ENCODE measurements around the gene TTC23.

TTC23 gene

DNA sequence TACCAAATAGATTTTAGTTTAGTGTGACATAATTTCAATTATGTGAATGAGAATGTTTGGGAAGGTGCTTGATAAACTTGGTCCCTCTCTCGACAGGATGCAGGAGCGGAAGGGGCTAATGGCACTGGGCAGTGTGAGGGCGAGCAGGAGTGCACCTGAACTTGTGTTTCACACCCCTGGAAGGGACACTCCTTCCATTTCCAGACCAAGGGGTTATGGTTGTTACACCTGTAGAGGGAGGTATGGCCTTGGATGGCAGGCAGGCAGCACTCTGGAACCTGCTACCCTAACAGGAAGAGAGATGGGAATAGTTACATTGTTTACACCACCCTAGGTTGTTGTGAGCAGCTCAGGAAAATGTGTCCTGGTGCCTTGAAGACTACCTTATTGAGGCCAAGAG is 122.5 kb downstream of the TTC23 start:
- Histone ChIP-seq H3K23ac (ENCODE audit: low read length in 2 of 2) (no peak overlapping the region), H4K91ac (ENCODE audit: low read length) (no peak overlapping the region), H3K27ac (ENCODE audit: low read length, poor library complexity, severe bottlenecking) (no peak overlapping the region), H4K8ac (ENCODE audit: low read length) (no peak overlapping the region), H3K18ac (ENCODE audit: low read depth in 1 of 2, low read length in 2 of 2) (no peak overlapping the region), H3K4me3 (ENCODE audit: insufficient read depth in 1 of 2, low read depth in 1 of 2, low read length in 2 of 2) (no peak overlapping the region), H3K4me2 (ENCODE audit: low read length, poor library complexity, severe bottlenecking) (no peak overlapping the region), H3K9me3 (ENCODE audit: control insufficient read depth, low read length) (no peaks in the 10 kb centered on the region), H2BK5ac (ENCODE audit: low read depth, low read length, poor library complexity, severe bottlenecking) (peak overlapping the region; percentile 37), H3K9ac (ENCODE audit: low read length) (no peak overlapping the region), H3K27me3 (ENCODE audit: control insufficient read depth in 1 of 2, insufficient read depth in 1 of 2, low read length in 2 of 2) (no peaks in the 10 kb centered on the region), H2AK5ac (ENCODE audit: low read length, severe bottlenecking) (peak overlapping the region; percentile 74), H2BK15ac (ENCODE audit: low read depth, poor library complexity, severe bottlenecking) (no peak overlapping the region), H3K4ac (ENCODE audit: low read depth in 1 of 2, low read length in 2 of 2) (no peak overlapping the region), H3K4me1 (ENCODE audit: control insufficient read depth, insufficient read depth, low read depth, low read length) (peaks cover 41% of the 10 kb centered on the region), H2AFZ (ENCODE audit: low read depth, low read length) (no peak overlapping the region), H3K36me3 (ENCODE audit: control insufficient read depth in 1 of 2, insufficient read depth in 2 of 2, low read depth in 1 of 2, low read length in 2 of 2) (peaks cover 24 to 26% of the 10 kb centered on the region in 2 experiments), H2BK120ac (ENCODE audit: low read depth, low read length) (no peak overlapping the region), H3K14ac (ENCODE audit: low read length in 2 of 2) (peak overlapping the region in 1 of 2 experiments; percentile 35), H3K79me1 (replicated peaks; ENCODE audit: low read length, poor library complexity, severe bottlenecking) (peaks cover 3% of the 10 kb centered on the region), H2BK12ac (ENCODE audit: low read length in 2 of 2) (peak overlapping the region in 1 of 2 experiments; percentile 88)
- DNase-seq: no peak
- 94% methylated on average over 3 of the region's 3 CpGs for WGBS

DNA sequence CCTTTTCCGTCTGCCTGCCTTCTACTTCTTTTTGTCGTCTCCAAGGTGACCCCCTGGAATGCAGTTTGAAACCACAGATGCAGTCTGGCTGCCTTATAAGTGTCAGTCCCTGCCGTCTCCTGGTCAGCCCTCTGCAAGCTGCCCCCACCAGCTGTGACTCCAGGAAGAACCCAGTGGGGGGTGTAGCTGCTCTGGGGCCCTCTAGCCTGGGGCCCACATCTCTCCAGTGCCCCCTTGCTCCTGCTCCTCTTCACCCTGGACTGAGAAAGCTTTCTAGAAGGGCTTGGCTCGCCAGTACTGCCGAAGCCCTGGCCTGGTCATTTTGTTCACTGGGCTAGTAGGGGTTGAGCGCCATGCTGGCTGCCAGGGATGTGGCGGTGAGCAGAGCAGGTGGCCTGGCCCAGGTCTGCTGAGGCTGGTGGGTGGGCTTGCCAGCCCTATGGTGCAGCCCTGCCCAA is 123.2 kb downstream of the TTC23 start:
- H3K4me3 ChIP-seq (ENCODE audit: insufficient read depth in 1 of 2, low read depth in 1 of 2, low read length in 2 of 2): no peak overlapping the region
- peak overlapping the region; percentile 86 for H2AK5ac ChIP-seq (ENCODE audit: low read length, severe bottlenecking)
- no peak overlapping the region for H2AFZ ChIP-seq (ENCODE audit: low read depth, low read length)
- H4K8ac ChIP-seq (ENCODE audit: low read length): peak overlapping the region; percentile 32
- 83% methylated on average over 7 of the region's 7 CpGs for WGBS
- H3K36me3 ChIP-seq (ENCODE audit: control insufficient read depth in 1 of 2, insufficient read depth in 2 of 2, low read depth in 1 of 2, low read length in 2 of 2): peaks cover 17 to 22% of the 10 kb centered on the region in 2 experiments
- H3K18ac ChIP-seq (ENCODE audit: low read depth in 1 of 2, low read length in 2 of 2): peak overlapping the region; percentile 47 to 81
- peak overlapping the region; percentile 71 to 86 for H2BK12ac ChIP-seq (ENCODE audit: low read length in 2 of 2)
- peak overlapping the region; percentile 70 for H4K91ac ChIP-seq (ENCODE audit: low read length)
- H2BK120ac ChIP-seq (ENCODE audit: low read depth, low read length): no peak overlapping the region
- peak overlapping the region in 1 of 2 experiments; percentile 87 for H3K14ac ChIP-seq (ENCODE audit: low read length in 2 of 2)
- no peaks in the 10 kb centered on the region for H3K9me3 ChIP-seq (ENCODE audit: control insufficient read depth, low read length)
- peak overlapping the region; percentile 48 for H2BK15ac ChIP-seq (ENCODE audit: low read depth, poor library complexity, severe bottlenecking)
- no peak overlapping the region for H3K9ac ChIP-seq (ENCODE audit: low read length)
- no peak overlapping the region for H2BK5ac ChIP-seq (ENCODE audit: low read depth, low read length, poor library complexity, severe bottlenecking)
- no peak overlapping the region for H3K4me2 ChIP-seq (ENCODE audit: low read length, poor library complexity, severe bottlenecking)
- H3K79me1 ChIP-seq (replicated peaks; ENCODE audit: low read length, poor library complexity, severe bottlenecking): peaks cover 3% of the 10 kb centered on the region
- peak overlapping the region; percentile 35 to 62 for H3K4ac ChIP-seq (ENCODE audit: low read depth in 1 of 2, low read length in 2 of 2)
- no peak overlapping the region for H3K27ac ChIP-seq (ENCODE audit: low read length, poor library complexity, severe bottlenecking)
- no peaks in the 10 kb centered on the region for H3K27me3 ChIP-seq (ENCODE audit: control insufficient read depth in 1 of 2, insufficient read depth in 1 of 2, low read length in 2 of 2)
- H3K4me1 ChIP-seq (ENCODE audit: control insufficient read depth, insufficient read depth, low read depth, low read length): peaks cover 43% of the 10 kb centered on the region
- no peak for DNase-seq
- H3K23ac ChIP-seq (ENCODE audit: low read length in 2 of 2): peak overlapping the region in 1 of 2 experiments; percentile 93

DNA sequence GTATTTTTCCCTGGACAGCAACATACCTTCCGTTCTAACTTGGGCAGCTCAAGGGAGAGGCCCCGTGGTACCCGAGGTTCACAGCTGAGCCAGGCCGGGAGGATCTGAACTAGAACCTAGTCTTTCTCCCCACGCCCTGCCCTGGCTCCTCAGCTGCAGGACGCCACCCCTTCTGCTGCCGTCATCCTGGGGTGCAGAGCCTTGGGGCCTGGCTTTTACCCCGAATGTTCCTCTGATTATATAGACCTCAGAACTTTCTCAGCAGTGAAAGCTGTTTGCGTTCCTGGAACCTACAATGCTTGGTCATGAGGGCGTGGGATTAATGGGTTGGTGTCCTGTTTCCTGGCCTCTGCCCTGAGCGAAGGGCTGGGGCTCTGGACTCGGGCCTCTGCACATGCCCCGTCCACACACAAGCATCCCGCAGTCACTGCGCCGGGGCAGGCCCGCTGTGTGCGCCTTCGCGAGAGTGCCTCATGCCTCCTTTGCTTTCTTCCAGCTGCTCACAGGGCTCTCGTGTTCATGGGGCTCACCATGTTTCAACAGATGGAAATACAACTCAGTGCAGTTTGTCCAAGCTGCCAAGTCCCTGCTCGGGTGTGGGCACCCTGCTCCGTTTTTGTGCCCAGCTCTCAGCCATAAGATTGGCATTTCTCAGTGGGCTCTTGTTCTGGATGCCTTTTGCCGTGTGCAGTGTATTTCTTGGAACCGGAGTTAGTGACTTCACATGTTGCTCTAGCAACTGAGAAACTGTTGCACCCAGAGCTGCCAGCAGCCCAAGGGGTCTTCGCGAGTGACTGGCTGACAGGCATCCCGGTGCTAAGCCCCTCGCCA is 124.1 kb downstream of the TTC23 start:
- H2AK5ac ChIP-seq (ENCODE audit: low read length, severe bottlenecking): peak overlapping the region; percentile 51
- H2BK12ac ChIP-seq (ENCODE audit: low read length in 2 of 2): peak overlapping the region; percentile 43 to 99
- peaks cover 10 to 18% of the 10 kb centered on the region in 2 experiments for H3K36me3 ChIP-seq (ENCODE audit: control insufficient read depth in 1 of 2, insufficient read depth in 2 of 2, low read depth in 1 of 2, low read length in 2 of 2)
- no peak overlapping the region for H3K4me3 ChIP-seq (ENCODE audit: insufficient read depth in 1 of 2, low read depth in 1 of 2, low read length in 2 of 2)
- H3K9ac ChIP-seq (ENCODE audit: low read length): no peak overlapping the region
- WGBS: 93% methylated on average over 29 of the region's 29 CpGs
- no peak overlapping the region for H3K4me2 ChIP-seq (ENCODE audit: low read length, poor library complexity, severe bottlenecking)
- H3K18ac ChIP-seq (ENCODE audit: low read depth in 1 of 2, low read length in 2 of 2): peak overlapping the region; percentile 9 to 95
- DNase-seq: no peak
- H2BK15ac ChIP-seq (ENCODE audit: low read depth, poor library complexity, severe bottlenecking): peak overlapping the region; percentile 52
- H3K23ac ChIP-seq (ENCODE audit: low read length in 2 of 2): no peak overlapping the region
- H2AFZ ChIP-seq (ENCODE audit: low read depth, low read length): no peak overlapping the region
- H3K79me1 ChIP-seq (replicated peaks; ENCODE audit: low read length, poor library complexity, severe bottlenecking): peaks cover 3% of the 10 kb centered on the region
- no peaks in the 10 kb centered on the region for H3K27me3 ChIP-seq (ENCODE audit: control insufficient read depth in 1 of 2, insufficient read depth in 1 of 2, low read length in 2 of 2)
- no peak overlapping the region for H2BK120ac ChIP-seq (ENCODE audit: low read depth, low read length)
- H2BK5ac ChIP-seq (ENCODE audit: low read depth, low read length, poor library complexity, severe bottlenecking): no peak overlapping the region
- peak overlapping the region; percentile 71 for H4K91ac ChIP-seq (ENCODE audit: low read length)
- H4K8ac ChIP-seq (ENCODE audit: low read length): peak overlapping the region; percentile 8
- H3K4ac ChIP-seq (ENCODE audit: low read depth in 1 of 2, low read length in 2 of 2): peak overlapping the region; percentile 34 to 40
- H3K14ac ChIP-seq (ENCODE audit: low read length in 2 of 2): peak overlapping the region in 1 of 2 experiments; percentile 96
- no peak overlapping the region for H3K27ac ChIP-seq (ENCODE audit: low read length, poor library complexity, severe bottlenecking)
- peaks cover 43% of the 10 kb centered on the region for H3K4me1 ChIP-seq (ENCODE audit: control insufficient read depth, insufficient read depth, low read depth, low read length)
- no peaks in the 10 kb centered on the region for H3K9me3 ChIP-seq (ENCODE audit: control insufficient read depth, low read length)

DNA sequence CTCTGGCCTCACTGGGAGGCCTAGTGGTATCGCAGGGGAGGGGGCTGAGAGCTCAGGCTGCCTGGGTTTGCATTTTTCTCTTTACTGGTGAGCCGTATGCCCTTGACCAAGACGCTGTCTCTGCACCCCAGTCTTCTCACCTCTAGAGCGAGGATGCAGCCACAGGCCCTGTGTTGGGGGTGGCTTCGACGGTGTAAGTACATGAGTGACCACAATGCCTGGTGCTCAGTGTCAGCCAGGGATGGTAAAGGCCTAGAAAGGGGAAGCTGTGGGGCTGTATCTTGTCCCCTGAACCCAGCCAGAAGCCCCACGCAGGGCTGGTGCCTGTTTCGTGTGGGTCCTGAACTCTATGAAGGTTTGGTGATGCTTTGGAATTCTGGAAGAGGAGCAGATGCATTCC is 124.7 kb downstream of the TTC23 start:
- Histone ChIP-seq H3K4me3 (ENCODE audit: insufficient read depth in 1 of 2, low read depth in 1 of 2, low read length in 2 of 2) (no peak overlapping the region), H3K4me2 (ENCODE audit: low read length, poor library complexity, severe bottlenecking) (no peak overlapping the region), H3K23ac (ENCODE audit: low read length in 2 of 2) (no peak overlapping the region), H3K27ac (ENCODE audit: low read length, poor library complexity, severe bottlenecking) (peak overlapping the region; percentile 99), H4K8ac (ENCODE audit: low read length) (peak overlapping the region; percentile 29), H3K27me3 (ENCODE audit: control insufficient read depth in 1 of 2, insufficient read depth in 1 of 2, low read length in 2 of 2) (no peaks in the 10 kb centered on the region), H2BK120ac (ENCODE audit: low read depth, low read length) (peak overlapping the region; percentile 95), H2BK15ac (ENCODE audit: low read depth, poor library complexity, severe bottlenecking) (no peak overlapping the region), H3K9me3 (ENCODE audit: control insufficient read depth, low read length) (no peaks in the 10 kb centered on the region), H3K14ac (ENCODE audit: low read length in 2 of 2) (peak overlapping the region in 1 of 2 experiments; percentile 93), H4K91ac (ENCODE audit: low read length) (peak overlapping the region; percentile 71), H3K4me1 (ENCODE audit: control insufficient read depth, insufficient read depth, low read depth, low read length) (peaks cover 40% of the 10 kb centered on the region), H2AFZ (ENCODE audit: low read depth, low read length) (no peak overlapping the region), H2BK5ac (ENCODE audit: low read depth, low read length, poor library complexity, severe bottlenecking) (no peak overlapping the region), H2BK12ac (ENCODE audit: low read length in 2 of 2) (peak overlapping the region; percentile 22 to 98), H3K9ac (ENCODE audit: low read length) (peak overlapping the region; percentile 56), H2AK5ac (ENCODE audit: low read length, severe bottlenecking) (peak overlapping the region; percentile 49), H3K18ac (ENCODE audit: low read depth in 1 of 2, low read length in 2 of 2) (peak overlapping the region; percentile 89 to 95), H3K36me3 (ENCODE audit: control insufficient read depth in 1 of 2, insufficient read depth in 2 of 2, low read depth in 1 of 2, low read length in 2 of 2) (peaks cover 10 to 12% of the 10 kb centered on the region in 2 experiments), H3K79me1 (replicated peaks; ENCODE audit: low read length, poor library complexity, severe bottlenecking) (peaks cover 3% of the 10 kb centered on the region), H3K4ac (ENCODE audit: low read depth in 1 of 2, low read length in 2 of 2) (peak overlapping the region; percentile 40 to 42)
- DNase-seq: no peak
- WGBS: 91% methylated on average over 8 of the region's 8 CpGs
